Renal cortex interstitium (tissue), 11 donors: ENCODE results near the gene RARRES1. TPM values are rescaled to one million over a fixed set of nuclear protein-coding genes. Genes with fewer than 3 reads are reported as not detected.
A peak's percentile ranks its signal among the peaks of the same experiment; 100 is the strongest.

Experiments
- DNase-seq, 11 donors: peaks; one replicate each; pipeline ENCODE4 v3.0.0-alpha.2; 2013; ENCODE audit warnings: low read depth in 9 of 11, low spot score in 4 of 11; ENCODE audit errors: extremely low read depth in 1 of 11
- polyA plus RNA-seq, 3 donors: library from polyadenylated mRNA; unstranded; fragments of 120-200 nt; gene quantifications; one replicate each; pipeline ENCODE4 v1.2.1, GENCODE V29; 2013; ENCODE audit not compliant: insufficient read length in 3 of 3

The RARRES1 gene
- polyA plus RNA-seq, 3 donors: 8.1 to 24.2 (median 11.7) TPM

DNA sequence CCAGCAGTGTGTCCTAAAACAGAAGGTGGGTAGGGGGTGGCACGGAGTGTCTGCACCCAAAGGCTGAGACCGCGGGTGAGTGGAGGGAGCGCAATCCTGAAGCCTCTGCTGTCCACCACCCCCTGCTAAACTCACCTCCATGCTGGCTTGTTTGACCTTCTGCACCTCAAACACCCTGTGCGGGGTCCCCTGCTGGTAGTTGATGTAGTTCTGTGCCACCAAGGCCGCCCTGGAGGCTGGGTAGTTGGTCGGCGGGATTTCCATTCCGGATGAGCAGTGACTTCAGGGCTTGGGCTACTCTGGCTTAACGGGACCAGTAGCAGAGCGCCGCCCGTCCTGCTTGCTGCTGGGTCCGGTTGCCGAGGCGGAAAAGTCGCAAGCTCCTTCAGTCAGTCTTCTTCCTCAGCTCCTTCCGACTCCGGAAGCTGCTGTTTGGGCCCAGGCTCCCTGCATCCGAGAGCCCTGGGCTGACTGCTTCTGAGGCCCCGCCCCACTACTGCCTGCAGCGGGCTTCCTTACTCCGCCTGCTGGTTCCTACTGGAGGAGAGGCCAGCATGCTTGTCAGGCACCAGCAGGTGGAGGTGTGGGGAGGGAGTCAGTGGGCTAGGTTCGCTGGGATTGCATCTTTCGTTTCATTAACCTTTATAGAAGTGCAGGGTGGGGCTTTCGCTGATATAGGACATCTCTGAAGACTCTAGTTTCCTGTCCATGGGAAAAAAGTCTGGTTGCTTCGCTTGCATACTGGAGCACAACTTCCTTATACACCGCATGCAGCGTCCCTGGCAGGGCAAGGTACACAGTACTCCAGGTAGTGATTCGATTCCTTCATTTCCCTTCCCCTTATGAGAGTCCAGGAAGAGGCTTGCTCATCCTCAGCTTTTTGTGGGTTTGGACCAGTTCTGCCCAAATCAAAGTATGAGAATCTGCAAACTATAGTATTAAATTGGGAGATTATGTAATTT, 59.8 kb downstream of the RARRES1 start, which contains the start of gene LXN:
Gene LXN, minus strand, starts transcription at position 434 of the 962 bp plus-strand sequence. Its CDS starts 170 bp downstream, at position 264.
- peak; percentile 53 to 84 (median 71) for DNase-seq

DNA sequence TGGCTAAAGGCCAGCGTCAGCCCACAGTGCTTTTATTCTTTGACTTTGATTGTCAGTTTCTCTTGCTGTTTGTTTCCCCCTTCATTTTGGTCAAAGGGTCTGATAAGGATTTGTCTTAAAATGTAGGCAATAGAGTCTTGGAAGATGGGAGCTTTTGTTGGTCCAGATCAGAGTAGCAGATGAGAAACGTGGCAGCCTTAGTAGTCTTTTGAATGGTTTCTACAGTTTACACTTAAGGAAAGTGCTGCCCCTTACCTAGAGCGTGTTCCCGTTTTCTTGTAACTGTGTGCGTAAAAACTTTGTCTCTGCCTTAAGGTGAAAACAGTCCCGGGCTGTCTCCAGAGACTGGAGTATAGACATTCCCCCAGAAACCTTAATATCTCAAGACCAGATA, 60.4 kb downstream of the RARRES1 start:
- DNase-seq: peak in 1 of 11 donors; percentile 13

DNA sequence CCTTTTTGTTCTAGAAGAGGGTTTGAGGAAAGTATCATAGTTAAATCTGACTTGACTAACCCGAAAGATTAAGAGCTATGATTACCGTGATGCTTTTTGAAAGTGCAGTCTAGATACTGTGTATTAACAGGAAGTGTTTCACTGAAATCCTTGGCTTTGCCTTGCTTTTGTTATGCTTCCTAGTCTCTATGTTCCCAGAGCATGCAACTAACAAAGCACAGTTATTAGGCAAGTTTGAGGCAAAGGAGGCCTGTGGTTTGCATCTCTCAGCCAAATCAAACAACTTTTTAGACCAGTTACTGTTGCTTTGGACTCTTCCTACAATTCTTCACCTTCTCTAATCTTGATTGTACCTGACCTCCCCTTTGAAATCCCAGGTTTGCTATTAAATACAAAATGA, 63.8 kb downstream of the RARRES1 start:
- no peak for DNase-seq

DNA sequence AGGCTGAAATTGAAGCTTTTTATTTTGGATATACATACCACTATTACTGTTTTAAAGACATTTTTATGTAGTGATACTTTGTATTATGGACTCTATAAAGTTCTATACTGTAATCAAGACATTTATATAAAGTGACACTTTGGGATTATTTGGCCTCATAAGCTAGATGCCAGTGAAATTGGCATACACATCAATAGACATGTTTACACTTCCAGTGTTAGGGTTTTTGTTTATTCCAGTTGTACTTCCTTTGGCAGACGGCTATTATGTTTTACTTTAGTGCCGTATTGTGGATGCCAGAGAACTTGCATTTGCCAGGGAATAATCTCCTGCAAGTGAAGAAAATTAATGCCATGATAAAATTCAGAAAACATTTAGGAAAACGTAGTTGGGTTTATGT, 65.8 kb downstream of the RARRES1 start:
- no peak for DNase-seq

DNA sequence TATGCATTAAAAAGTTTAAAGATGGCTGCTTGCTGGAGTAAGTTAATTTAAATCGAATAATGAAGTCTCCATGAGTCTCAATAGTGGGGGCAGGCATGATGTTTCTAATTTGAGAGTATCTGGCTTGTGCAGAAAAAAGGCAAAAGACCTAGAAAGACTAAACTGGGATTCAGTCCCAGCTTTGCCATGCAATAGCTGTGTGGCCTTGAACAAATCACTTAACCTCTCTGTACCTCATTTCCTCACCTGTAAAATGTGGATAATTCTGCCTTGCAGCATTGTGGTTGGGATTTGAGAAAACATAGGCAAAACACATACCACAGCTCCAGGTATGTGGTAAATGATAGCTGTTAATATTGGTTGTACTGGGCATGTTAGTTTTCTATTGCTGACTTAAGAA, 68.4 kb downstream of the RARRES1 start:
- DNase-seq: no peak

DNA sequence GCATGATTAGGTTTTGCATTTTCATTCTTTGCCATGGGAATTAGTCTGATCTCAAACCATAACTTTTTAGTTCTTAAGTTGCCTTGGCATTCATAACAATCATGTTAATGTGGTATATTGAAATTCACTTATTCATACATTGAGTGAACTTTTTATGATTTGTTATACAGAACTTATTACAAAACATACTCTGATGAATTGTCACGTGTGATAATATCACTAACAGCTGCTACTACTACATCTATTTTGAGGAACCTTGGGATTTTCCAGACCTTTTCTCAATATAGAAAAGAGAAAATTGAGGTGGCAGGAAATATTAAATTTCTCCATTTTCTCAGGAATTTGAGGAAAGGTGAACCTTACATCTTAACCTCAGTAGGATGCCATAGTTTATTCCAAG, 69.0 kb downstream of the RARRES1 start:
- no peak for DNase-seq

DNA sequence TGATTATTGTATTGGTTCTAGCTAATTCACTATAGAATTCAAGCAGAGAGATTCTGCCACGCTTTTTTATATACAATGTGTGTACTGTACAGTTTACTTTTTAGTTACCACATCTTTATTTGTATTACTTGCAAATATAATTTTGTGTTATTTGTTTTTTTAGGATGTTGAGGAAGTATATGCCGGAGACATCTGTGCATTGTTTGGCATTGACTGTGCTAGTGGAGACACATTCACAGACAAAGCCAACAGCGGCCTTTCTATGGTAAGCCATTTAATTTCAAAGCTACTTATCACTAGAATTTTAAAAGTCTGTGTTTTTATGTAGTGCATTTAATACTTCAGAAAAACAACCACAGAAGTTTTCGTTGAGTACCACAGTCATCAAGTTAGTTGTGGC, 71.5 kb downstream of the RARRES1 start:
- no peak for DNase-seq

DNA sequence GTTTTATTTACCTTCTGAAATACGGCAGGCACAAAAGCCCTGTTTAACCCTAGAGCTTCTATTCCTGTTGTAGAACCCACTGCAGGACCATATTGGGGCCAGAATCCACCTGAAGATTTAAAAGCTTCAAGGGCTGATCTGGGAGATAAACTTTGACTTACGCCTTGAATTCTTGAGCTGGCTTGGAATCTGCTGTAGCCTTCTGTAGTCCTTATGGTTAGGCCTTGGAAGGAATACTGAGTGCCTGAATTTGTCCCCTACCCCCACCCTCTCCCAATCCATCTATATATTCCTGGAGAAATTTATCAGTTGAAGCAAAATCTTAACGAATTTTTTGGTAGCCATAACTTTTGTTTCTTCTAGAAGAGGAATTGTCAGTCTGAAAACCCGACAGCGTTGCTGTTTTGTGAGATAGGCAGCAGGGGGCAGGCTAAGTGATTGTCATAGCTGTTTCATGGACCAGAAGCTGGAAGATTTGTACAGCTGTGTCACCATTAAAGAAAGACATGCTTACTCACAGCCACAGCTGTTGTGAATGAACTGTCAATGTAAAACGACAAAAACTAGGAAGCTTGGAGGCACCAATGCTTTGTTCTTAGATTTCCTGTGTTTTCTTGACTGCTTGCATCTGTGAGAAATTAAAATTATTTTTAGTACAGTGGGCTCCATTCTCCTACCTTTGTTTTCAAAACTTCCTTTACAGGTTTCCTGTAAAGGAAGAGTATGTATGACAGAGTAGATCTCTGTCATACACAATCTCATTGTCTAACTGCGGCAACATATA, 72.6 kb downstream of the RARRES1 start:
- peak in 8 of 11 donors; percentile 27 to 55 (median 40) for DNase-seq

DNA sequence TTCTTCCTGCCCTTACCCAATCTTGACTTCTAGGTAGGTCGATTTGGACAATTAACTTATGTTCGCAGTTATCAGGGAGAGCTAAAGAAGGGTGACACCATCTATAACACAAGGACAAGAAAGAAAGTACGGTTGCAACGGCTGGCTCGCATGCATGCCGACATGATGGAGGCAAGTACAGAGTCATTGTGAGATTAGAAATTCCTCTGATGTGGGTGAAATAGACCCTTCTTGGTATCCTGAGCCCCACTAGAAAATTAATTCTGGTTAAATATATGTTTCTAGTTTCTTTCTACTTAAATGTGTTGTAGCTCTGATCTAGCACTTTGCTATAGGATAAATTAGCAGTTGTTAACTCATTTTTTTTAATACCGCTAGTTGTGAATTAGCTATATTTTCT, 73.4 kb downstream of the RARRES1 start:
- DNase-seq: no peak

DNA sequence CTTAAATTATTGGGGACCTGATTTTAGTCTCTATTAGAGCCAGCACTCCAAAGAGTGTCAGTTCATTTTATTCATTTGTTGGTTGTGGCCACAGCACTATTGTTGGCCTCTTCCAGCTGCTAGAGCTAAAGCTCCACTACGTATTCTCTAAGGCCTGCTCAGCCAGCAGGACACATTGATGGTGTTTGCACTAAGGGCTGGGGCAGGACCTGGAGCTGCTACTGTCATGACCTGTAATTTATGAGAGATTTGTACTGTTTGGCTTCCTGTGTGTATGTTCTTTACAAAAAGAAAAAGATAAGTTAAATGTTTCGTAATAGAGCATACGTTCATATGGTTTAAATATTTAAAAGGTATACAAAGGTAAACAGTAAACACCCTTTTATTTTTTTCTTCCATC, 79.8 kb downstream of the RARRES1 start:
- DNase-seq: no peak

DNA sequence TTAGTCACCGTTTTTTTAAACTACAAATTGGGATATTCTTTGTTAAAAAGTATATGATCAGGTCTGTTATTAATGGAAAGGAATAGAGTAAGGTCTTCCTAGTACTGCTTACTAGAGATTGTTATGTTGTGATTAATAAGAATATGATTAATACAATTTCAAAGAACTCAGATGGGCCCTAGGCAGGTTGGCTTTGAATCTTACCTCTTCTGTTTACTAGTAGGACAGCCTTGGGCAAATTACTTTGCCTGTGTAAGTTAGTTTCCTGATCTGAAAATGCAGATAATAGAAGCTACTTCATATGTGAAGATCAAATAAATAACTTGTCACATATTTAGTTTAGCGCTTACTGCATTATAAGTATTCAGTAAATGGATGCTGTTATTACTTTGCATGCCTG, 81.1 kb downstream of the RARRES1 start:
- DNase-seq: no peak

DNA sequence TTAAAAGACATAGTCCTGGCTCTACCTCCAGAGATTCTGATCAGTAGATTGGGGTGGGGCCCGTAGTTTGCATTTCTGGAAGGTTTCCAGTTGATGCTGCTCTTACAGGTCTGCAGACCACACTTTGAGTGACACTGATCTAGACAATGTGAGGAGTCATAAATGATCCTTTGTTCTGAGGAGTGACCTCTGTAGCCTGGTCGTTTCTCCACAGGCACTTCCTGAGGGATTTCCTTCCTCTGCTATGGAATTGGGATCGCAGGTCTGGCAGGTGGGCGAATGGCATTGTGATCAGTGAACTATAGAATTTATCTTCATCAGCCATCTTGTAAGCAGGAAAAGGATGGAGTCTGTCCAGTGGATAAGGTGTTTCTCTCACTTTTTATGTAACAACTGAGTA, 82.5 kb downstream of the RARRES1 start:
- DNase-seq: no peak

Other genes with a start within 250 kb of the RARRES1 start
- 10 to 100 TPM; 50.0 to 63.7 (median 58.1) TPM for gene MLF1, start 161.3 kb downstream of the RARRES1 start, polyA plus RNA-seq
- gene GFM1, start 87.9 kb downstream of the RARRES1 start, polyA plus RNA-seq: 10 to 100 TPM; 44.4 to 52.5 (median 48.9) TPM
- 10 to 100 TPM; 26.9 to 29.5 (median 27.2) TPM for gene LXN, start 59.8 kb downstream of the RARRES1 start, polyA plus RNA-seq
- gene MFSD1, start 69.6 kb upstream of the RARRES1 start, polyA plus RNA-seq: 10 to 100 TPM; 47.3 to 53.9 (median 53.1) TPM